GM10248 (cell line): ENCODE data around the gene MAMDC2.

Experiments used
- CTCF ChIA-PET: fragments of 300-600 bp; sonication (Branson Sonifier 250); formaldehyde crosslinking; extraction: SDS; loops from one replicate; lab custom pipeline; 2021; ENCODE audit warnings: antibody characterized with exemption; lab: Yijun Ruan, JAX
- POLR2A ChIA-PET: fragments of 350-650 bp; sonication (Branson Sonifier 250); formaldehyde crosslinking; extraction: SDS; loops from one replicate; lab custom pipeline; 2020; ENCODE audit warnings: antibody characterized with exemption; lab: Yijun Ruan, JAX
- DNase-seq: peaks from one replicate; pipeline ENCODE4 v3.0.0; 2012; ENCODE audit errors: extremely low spot score
- TF ChIP-seq, protein P1 (sequence below): IDR thresholded peaks from 2 replicates; pipeline ENCODE4 v1.5.1; 2012; ENCODE audit warnings: mild to moderate bottlenecking, low read depth; ENCODE audit errors: extremely low read depth, missing control alignments, control extremely low read depth

MAMDC2 gene

DNA sequence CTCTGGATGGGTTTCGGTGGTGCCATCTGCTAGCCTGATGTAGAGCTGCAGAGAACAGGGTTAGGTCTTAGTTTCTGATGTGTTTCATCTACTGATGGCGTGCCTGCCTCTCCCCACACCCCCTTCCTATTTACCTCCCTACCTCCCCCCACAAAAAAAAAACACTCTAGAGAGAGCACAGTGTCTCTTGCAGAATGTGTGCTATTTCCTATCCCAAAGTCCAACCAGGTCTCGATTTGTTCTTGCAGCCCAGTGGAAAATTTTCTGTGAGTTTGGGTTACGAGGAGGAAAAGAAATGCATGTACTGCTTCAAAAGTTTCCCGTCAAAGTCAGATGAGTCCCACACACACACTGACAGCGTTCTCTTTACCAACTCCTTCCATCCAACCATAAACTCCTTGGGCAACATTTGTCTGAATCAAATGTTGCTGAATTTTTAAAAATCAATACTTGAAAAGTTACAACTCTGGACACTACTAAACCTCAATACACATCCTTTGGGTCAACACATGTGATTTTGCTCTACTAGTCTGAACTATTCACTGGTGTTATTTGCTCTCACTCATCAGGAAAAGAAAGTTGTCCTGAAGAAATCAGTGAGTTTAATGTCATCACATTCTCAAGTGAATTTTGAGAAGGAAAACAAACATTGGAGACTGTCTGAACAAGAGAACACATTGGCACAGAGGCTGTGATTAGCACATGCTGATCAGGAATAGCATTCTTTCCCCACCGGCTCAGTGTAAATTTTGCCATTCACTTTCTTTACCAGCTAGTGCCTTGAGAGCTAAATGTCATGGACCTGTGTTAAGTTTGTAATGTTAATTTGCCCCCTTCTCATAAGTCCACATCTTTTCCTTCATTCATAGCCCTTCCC lies 84.1 kb downstream of the MAMDC2 start:
- DNase-seq, result no peak
- CTCF ChIA-PET, result interaction anchor here (12.9 kb wide), 1 partner anchor 16 kb away, joined by 90 read pairs; no protein-coding TSS in a partner anchor
- TF ChIP-seq, protein P1, sequence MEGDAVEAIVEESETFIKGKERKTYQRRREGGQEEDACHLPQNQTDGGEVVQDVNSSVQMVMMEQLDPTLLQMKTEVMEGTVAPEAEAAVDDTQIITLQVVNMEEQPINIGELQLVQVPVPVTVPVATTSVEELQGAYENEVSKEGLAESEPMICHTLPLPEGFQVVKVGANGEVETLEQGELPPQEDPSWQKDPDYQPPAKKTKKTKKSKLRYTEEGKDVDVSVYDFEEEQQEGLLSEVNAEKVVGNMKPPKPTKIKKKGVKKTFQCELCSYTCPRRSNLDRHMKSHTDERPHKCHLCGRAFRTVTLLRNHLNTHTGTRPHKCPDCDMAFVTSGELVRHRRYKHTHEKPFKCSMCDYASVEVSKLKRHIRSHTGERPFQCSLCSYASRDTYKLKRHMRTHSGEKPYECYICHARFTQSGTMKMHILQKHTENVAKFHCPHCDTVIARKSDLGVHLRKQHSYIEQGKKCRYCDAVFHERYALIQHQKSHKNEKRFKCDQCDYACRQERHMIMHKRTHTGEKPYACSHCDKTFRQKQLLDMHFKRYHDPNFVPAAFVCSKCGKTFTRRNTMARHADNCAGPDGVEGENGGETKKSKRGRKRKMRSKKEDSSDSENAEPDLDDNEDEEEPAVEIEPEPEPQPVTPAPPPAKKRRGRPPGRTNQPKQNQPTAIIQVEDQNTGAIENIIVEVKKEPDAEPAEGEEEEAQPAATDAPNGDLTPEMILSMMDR, result no peak
- POLR2A ChIA-PET, result no interaction called here

DNA sequence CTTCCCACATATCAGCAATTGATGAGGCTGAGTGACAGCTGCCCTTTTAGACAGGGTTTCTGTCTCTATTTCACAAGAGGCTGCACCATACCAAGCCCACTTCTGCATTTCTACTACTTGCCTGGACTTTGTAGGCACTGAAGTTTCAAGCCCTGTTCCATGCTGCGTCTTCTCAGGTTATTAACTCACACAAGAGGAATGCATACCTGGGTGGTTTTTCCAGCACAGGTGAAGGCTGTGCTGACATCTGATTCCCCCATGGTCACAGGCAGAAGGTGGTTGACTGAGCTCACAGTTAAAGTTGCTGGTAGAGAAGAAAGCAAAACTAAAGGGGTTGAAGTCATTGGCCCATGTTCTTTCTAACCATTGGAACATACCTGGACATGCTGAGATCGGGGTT lies 86.6 kb downstream of the MAMDC2 start:
- ChIA-PET CTCF (interaction anchor here (1.0 to 12.9 kb wide), 2 partner anchors 18 to 30 kb away, joined by 3 to 90 read pairs; no protein-coding TSS in a partner anchor), POLR2A (no interaction called here)
- TF ChIP-seq, protein P1, result no peak
- no peak for DNase-seq

DNA sequence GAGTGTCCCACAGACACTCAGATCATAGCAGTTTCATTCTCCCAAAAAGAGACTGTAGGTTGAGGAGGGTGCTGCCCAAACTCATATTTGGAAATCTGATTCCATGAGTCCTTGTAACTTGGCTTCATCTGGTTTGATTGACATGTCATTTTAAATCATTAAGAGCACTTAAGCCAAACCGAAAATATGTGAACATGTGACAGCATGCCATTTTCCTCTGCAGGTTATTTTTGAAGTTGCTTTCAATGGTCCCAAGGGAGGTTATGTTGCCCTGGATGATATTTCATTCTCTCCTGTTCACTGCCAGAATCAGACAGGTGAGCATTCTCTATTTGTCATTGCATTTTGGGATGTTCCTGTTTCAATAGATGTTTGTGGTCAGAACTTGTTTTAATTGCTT lies 87.6 kb downstream of the MAMDC2 start:
- CTCF ChIA-PET, result interaction anchor here (12.9 kb wide), 1 partner anchor 19 kb away, joined by 90 read pairs; no protein-coding TSS in a partner anchor
- TF ChIP-seq, protein P1, result no peak
- DNase-seq, result no peak
- POLR2A ChIA-PET, result no interaction called here

DNA sequence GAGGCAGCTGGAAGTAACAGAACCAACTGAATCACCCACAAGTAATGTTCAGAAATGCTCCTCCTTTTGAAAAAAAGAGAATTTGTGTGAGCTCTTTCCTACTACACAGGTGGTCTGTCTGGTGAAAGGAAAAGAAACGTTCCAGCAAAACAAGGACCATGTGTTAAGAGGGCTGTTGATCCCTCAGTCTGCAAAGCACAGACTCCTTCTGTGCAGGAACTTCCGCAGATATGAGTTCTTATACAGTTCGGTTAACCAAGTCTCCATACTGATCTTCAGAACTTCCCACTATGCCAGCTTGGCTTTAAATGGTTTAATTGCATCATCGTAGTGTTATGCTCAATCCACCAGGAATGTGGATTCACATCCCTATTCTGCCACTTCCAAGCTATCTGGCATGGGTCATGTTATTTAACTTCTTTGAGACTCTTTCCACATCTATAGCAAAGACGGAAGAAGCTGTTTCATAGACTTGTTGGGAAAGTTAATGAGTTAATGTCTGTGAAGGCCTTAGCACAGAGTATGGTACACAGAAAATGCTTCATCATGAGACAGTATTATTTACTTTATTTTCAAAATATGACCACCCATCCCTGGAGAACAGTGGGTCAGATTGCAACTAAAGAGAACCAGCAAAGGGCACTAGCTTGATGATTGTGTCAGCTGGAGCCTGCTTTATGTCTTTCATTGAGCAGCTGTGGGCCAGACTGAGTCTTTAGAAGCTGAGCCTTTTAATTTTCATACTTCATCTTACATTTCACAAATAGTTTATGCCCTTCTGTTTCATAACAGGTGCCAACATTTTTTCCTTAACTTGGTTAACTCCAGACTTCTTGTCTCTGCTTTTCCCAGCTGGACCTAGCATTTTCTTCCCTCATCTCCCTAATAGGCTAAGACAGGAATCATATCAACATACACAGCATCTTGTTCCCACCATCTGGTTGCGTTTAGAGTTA lies 89.9 kb downstream of the MAMDC2 start:
- CTCF ChIA-PET, result interaction anchor here (12.9 kb wide), 1 partner anchor 21 kb away, joined by 90 read pairs; no protein-coding TSS in a partner anchor
- POLR2A ChIA-PET, result no interaction called here
- TF ChIP-seq, protein P1, result no peak
- DNase-seq, result no peak

DNA sequence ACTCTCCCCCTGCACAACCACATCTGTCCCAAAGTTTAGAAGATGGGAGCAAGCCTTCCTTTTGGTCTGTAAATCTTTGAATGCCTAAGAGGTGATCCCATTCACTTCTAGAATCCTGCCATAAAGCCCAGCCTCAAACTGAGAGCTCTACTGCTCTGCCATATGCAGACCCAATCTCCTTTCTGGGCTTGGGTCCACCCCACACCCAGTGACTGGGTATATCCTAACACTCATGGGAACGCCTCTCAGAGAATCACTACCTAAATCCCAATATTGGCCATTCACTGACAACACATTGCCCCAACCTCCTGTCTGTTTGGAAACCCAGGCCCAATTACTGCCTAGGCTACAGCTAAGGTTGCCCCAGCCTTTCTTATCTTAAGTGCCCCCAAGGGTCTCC lies 90.7 kb downstream of the MAMDC2 start:
- TF ChIP-seq, protein P1, result no peak
- ChIA-PET POLR2A (no interaction called here), CTCF (interaction anchor here (1.0 to 12.9 kb wide), 2 partner anchors 22 to 82 kb away, joined by 3 to 90 read pairs; no protein-coding TSS in a partner anchor)
- DNase-seq, result no peak

DNA sequence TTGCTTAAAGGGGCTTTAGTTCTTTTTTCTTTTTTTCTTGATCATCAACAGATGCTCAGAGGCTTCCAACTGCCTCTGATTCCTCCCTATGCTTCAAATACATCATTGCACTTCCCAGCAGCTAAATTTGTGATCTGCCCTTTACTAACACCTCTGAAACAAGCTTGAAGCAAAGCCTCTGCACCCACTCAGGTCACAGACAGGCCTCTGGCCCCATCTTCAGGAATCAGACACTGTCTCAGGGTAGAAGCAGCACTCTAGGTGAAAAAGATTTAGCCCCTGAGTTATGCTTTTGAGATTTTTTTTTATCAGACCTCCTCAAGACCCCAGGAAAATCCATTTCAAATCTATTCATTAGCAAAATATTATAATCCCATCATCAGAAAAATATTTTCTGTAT lies 91.5 kb downstream of the MAMDC2 start:
- ChIA-PET POLR2A (no interaction called here), CTCF (interaction anchor here (1.0 to 12.9 kb wide), 2 partner anchors 23 to 83 kb away, joined by 3 to 90 read pairs; no protein-coding TSS in a partner anchor)
- TF ChIP-seq, protein P1, result no peak
- no peak for DNase-seq
